HG03045 (cell line): Measurements from ENCODE around the gene ASB6.
A peak's percentile ranks its signal among the peaks of the same experiment; 100 is the strongest.

Experiments
- ATAC-seq: cut with Tn5 transposase; IDR thresholded peaks from one replicate; pipeline ENCODE4 v1.9.1; 2021; ENCODE audit warnings: mild to moderate bottlenecking, moderate library complexity; ENCODE audit not compliant: unreplicated experiment

ASB6 gene

DNA sequence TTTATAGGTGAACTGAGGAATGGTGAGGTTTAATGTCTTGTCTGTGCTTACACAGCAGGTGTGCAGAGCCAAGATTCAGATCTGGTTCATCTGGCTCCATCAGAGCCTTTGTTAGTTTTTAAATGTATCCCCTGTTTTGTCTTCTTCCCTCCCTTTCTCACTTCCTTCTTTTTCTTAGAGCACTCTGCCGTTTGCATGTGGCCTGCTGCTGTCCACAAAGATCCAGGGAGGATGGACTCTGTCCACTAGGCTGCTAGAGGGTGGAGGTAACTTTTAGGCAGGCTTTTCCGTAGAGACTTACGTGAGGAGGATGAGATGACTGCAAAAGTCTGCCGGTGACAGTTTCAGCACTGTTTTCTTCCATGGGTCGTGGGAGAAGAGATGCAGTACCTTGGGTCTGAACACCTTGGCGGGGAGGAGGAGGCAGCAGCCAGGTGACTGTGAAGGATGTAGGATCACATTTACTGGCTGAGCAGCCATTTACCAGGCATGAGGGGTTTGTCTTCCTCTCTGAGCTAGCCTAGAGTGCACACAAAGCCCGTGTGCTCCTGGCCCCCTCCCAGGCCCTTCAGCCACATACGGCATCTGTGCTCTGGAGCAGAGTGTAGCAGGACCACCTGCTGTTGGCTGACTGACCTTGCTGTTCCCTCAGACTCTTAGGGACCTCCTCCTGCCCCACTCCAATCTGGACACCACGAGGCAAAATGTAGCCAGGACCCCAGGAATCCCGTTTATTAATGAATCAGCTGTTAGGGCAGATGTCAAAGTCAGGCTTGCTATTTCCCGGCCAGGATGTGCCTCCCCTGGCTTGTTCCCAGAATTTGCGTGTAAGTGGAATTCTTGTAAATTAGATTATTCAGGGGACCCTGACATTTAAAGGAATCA is 14.2 kb downstream of the ASB6 start:
- ATAC-seq, result no peak

- peak; percentile 9 for ATAC-seq
These were observed 15.2 kb downstream of the ASB6 start for GRCh38 chr9:129626625-129627284.

DNA sequence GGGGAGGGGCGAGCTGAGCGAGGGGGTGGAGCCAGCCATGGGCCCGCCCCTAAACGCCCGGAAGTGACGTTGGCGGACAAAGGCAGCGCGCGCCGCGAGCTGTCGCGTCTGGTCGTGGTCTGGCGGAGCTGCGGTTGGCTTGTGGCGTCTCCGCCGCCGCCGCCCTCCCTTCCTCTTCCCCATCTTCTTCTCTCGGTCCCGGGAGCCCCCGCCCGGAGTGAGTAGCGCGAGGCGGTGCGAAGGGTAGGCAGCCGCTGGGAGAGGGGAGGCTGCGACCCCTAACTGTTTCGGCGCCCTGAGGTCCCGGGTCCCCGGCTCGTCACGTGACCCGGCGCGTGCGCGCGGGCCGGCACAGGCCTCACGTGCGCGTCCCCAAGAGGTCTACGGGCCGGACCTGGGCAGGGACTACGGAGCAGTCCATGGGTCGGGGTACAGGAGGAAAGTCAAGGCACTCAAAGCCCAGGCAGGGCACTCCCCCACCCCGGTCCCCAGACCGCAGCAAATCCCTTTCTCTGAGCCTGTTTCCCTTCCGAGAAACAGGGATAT is 15.8 kb downstream of the ASB6 start, which contains the start of gene NTMT1:
NTMT1 (plus strand) TSS at position 85 of the 546 bp plus-strand sequence. CDS start 6,541 bp downstream, outside the sequence.
- peak; percentile 82 for ATAC-seq

- no peak for ATAC-seq
These were observed 17.0 kb downstream of the ASB6 start for GRCh38 chr9:129624947-129625346.

DNA sequence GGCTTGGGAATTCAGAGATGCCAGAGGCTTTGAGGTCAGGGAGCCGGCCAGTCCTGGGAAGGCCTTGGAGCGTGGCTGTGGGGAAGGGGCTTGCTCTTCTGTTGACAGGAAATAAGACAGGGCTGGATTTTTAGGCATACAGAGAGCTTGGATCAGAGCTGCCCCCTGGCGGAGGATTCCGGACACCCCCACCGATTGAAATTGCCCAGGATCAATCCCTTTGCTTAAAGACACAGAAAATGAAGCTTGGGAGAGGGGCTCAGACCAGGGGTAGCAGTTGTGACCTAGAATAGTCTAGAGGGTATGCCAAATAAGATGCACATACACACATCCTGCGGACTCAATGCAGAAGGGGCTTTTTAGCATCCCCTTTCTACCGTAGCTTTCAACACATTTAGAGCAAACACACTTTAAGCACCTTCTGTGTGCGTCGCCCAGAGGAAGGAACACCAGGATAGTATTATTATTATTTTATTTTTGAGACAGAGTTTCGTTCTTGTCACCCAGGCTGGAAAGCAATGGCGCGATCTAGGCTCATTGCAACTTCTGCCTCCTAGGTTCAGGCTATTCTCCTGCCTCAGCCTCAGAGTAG is 17.7 kb downstream of the ASB6 start:
- no peak for ATAC-seq

DNA sequence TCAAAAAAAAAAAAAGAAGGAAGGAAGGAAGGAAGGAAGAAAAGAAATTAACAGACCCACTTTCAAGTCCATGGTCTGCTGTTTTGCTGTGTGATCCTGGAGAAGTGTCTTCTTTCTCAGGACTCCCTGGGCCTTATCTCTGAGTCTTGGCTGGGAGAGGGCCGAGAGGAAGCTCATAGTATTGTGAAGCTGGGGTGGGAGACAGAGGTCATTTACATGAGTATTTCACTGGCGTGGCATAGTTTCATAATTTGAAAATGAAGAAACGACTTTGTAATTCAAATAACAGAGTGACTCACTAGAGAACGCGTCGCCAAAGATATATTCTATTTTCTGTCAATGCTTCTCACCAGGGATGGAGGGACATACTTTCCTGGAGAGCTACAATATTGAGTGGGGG is 18.6 kb downstream of the ASB6 start:
- ATAC-seq, result no peak

- no peak for ATAC-seq
These were observed 21.2 kb downstream of the ASB6 start, which contains the start of gene C9orf50 for GRCh38 chr9:129620669-129621295. Gene C9orf50 (minus strand): TSS chr9:129621101. CDS start chr9:129620574, 527 bp downstream.

- no peak for ATAC-seq
These were observed 21.9 kb downstream of the ASB6 start for GRCh38 chr9:129619787-129620668.

- ATAC-seq, result no peak
These were observed 24.8 kb downstream of the ASB6 start for GRCh38 chr9:129617167-129617566.

GRCh38 chr9:129615407-129616285 is 26.3 kb downstream of the ASB6 start:
- ATAC-seq, result no peak

GRCh38 chr9:129614932-129615331 is 27.0 kb downstream of the ASB6 start:
- no peak for ATAC-seq

DNA sequence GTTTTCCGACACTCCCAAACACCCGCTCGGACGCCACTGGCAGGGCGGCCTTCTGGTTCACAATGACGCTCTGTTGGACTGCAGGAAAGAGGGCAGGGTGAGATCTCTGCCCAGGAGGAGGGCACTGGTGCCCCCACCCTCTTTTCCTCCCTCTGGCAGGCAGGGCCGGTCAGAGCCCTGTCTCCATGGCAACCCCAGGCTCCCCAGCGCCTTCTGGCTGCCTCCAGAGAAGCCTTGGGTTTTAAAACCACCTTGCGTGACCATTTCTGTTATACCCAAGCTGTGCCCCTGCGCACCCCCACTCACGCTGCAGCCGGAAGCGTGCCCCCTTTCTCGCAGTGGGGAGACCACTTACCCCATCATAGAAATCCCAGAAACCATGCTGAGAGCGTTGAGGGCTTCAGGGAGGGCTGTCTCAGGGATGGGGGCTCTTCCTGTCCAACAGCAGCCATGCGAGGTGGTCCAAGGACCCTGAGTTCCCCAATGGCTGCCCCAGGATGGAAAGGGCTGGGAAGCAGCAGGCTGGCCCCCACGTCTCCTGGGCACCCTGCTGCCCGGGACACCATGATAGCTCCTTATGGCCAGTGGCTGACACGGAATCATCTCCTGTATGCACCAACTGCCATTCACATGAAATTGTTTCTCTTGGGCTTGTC is 28.3 kb downstream of the ASB6 start:
- no peak for ATAC-seq

DNA sequence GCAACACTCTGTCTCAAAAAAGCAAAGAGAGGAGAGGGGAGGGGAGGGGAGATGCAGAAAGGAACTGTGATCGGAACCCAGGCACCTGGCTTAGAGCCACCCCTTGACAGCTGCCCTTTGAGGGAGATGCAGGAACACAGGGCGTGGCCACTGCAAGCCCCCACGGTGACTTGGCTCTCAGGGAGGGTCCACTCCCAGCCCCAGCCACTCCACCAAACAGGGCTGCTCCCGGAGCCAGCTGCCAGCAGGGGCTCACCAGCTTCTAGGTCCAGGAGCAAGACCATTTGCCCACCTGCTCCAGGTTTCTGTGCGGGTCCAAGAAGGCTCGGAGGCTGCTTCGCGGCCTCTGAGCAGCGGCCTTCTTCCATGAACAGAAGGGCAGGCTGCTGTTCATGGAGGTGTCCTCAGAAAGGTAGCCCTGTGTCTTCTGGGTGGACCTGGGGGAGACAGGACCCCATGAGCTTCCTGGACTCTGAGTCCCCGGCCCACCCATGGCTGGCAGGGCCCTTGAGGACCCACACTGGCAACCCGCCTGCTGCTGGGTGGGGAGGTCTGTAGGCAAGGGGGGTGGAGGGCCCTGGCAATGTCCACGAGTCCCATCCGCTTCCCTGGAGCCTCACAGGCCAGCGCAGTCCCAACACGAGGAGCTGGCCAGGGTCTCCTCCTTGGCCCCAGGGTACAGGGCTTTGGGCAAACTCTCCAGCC is 29.0 kb downstream of the ASB6 start:
- ATAC-seq, result no peak

DNA sequence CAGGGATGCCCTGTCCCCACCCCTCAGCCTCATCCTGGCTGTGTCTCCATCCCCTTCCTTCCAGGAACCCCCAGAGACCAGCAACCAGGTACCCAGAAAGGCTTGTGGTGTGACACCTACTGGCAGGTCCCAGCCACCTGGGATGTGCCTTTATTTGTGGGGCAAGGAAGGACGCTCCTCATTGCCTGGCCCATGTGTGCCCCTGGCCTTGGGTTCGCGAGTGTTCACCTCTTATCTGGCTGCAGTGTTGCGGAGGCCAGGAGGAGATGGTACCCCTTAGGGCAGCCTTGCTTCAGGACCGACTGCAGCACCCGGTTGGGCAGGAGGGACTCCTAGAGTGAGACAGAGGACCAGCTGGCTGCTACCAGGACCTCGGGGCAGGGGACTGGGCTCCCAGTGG is 29.8 kb downstream of the ASB6 start:
- no peak for ATAC-seq

- ATAC-seq, result no peak
These were observed 30.6 kb downstream of the ASB6 start for GRCh38 chr9:129611307-129611800.

- peak; percentile 48 for ATAC-seq
These were observed 31.3 kb downstream of the ASB6 start for GRCh38 chr9:129610473-129611306.

GRCh38 chr9:129610213-129610472 is 31.8 kb downstream of the ASB6 start:
- no peak for ATAC-seq
